ENCODE measurements around the gene S100A3.
A peak's percentile ranks its signal among the peaks of the same experiment; 100 is the strongest.

Gene S100A3

DNA sequence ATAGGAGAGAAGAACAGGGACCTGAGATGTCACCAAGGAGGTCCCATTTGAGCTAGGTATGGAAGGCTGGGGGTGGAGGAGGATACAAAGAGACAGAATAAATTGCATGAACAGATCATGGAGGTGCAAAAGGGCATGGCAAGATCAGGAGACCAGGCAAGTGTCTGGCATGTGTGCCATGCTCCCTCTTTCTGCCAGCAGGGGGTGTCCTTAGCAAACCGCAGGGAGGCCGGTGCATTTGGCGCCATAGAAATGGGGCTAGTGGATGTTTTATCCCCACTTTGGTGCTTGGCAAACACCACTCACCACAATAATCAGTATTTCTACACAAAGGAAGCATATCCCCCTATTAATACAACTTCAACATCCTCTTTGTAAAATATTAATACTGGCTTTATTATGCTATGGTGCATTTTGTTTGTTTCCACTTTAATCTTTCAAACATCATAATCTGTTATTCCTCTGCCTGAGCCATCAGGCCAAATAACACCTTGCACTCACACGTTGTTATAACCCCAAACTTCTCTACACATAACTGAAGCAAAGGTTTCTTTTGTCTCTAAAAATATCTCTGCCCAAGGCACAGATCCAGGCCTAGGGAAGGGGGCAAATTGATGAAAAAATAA is 39.2 kb downstream of the S100A3 start:
- no peak for DNase-seq (ENCODE audit: low spot score)

DNA sequence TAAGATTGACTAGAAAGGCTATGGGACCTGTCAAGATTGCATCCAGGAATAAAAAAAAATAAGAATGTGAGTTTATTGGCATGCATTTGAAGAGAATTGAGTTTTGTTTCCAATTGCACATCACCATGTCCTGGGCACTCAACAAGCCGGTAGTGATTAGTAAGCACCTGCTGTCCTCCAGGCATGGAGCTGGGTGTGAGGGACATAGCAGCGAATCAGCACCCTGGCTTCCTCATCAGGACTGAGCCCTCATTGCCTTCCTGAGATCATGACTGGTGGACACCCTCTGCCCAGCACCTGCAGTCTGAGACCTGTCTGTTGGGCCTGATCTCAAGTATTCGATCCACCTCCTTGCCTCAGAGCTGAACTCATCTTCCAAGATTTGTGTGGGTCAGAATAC is 40.0 kb downstream of the S100A3 start:
- DNase-seq (ENCODE audit: low spot score): no peak

DNA sequence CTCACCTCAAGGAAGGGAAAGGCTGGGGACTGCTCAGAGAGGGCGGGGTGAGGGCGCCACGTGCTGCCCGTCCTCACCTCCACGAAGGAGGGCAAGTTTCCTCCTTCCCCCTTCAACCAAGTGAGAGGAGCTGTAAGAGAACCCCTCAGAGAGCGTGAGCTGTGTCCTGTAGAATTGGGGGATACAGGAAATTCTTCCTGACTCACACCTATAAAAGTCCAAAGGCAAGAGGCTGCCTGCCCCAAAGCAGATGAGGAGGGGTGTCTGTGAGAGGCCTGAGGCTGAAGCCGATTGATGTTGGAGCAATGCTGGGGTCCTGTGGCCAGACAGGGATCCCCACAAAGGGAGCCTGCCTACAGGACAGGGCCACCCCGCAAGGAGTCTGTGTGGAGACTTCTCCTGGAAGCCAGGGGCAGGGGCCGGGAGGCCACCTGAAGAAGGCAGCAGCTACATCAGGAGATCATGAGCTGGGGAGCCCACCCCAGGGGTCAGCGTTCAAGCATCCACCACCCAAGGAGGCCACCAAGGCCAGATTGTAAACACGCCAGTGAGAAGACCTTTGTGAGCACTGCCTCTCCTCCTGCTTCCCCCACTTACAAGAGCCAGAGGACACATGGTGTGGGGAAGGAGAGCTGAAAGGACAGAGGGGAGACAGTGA is 41.0 kb downstream of the S100A3 start:
- no peak for DNase-seq (ENCODE audit: low spot score)

DNA sequence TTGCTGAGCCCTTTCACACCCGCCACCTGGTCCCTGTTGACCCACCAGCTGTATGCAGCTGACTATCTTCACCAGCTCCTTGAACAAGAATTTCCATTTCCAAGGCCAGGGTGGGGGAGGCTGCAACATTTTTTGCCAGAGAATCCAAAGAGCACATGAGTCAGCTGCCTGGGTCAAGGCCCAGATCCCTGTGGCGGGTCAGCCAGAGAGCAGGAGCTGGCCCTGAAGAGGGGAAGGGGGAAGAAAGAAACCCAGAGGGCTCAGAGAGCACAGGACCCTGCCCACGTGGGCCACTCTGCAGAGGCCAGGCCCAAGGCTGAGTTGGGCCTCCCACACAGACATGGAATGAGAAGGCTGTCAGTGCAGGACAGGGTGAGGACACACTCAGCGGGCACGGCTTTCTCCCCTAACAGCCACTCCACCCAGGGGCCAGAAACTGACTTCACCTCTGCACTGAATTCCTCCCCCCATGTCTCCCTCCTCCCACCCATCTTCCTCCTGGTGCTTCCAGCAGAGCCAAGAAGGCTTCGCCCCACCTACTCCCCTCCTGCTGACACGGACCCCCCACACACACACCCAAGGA is 42.1 kb downstream of the S100A3 start:
- DNase-seq (ENCODE audit: low spot score): peak; percentile 86

DNA sequence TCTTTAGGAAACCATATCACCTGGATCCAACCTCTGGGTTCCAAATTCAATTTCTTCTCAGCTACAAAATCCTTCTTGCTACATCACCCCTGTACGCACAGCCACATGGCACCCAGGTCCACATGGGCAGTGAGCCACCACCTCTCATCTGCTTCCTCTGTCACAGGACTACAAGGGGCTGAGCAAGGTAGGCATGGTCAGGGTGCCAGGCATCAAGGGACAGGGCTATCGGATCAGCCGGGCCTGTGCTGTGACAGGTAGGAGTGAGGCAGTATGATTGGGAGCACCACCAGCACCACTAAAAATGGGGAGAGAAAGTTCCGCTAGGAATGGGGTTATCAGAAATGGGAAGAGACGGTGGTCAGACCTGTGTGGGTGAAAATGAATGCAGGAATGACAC is 42.7 kb downstream of the S100A3 start:
- DNase-seq (ENCODE audit: low spot score): no peak

DNA sequence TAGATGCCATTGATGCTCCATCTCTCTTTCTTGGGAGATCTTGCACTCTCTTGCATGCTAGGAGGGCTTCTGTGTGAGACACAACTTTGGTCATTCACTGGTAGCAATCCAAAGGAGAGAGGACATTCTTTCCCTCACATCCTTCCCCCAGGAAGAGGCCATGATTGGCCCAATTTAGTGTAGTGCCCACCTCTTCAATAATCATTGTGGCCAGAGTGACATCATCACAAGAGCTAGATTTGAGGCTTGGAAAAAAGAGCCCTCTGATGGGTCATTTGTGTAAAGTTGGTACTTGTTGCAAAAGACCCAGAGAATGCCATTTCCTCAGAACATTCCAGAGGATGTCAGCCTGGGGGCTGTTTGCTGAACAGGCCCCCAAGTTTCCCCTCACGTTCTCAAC is 43.5 kb downstream of the S100A3 start:
- DNase-seq (ENCODE audit: low spot score): no peak

DNA sequence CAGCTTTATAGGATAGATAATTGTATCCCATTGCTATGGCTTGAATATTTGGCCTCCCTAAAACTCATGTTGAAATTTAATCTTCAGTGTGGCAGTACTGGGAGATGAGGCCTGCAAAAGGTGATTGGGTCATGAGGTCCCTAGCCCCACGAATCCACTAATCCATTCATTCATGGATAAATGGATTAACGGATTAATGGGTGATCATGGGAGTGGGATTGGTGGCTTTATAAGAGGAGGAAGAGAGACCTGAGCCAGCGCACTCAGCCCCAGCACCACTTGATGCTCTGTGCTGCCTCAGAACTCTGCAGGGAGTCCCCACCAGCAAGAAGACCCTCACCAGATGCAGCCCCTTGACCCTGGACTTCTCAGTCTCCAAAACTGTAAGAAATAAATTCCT is 45.3 kb downstream of the S100A3 start:
- DNase-seq (ENCODE audit: low spot score): no peak

DNA sequence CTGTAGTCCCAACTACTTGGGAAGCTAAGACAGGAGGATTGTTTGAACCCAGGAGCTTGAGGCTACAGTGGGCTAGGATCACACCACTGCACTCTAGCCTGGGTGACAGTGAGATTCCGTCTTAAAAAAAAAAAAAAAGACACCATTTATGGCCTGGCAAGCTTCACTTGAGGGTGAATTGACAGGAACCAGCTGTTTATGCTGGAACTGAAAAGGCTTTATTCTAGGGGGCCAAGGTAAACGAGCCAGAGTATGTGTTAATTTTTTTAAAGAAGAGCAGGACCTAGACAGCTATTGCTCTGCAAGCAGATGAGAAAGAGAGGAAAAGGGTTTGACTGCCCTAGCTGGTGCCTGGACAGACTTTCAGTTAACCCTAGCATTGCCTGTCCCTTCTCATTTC is 50.3 kb downstream of the S100A3 start:
- no peak for DNase-seq (ENCODE audit: low spot score)
